ENCODE results near the gene TIGD1. TPM values are rescaled to one million over a fixed set of nuclear protein-coding genes. Genes with fewer than 3 reads are reported as not detected.

The TIGD1 gene
- total RNA-seq, 1 experiment from 2014 or later = 14.9 TPM

GRCh38 chr2:232541195-232541960, 9.0 kb downstream of the TIGD1 start:
- peaks cover 32% of the 10 kb centered on the region for H3K27me3 Mint-ChIP-seq (ENCODE audit: unreplicated experiment)
- H3K4me1 Mint-ChIP-seq (ENCODE audit: low read depth, unreplicated experiment) = no peaks in the 10 kb centered on the region
- CTCF ChIA-PET = no interaction called here
- no TSS peak for BruUV-seq (replicated peaks)
- TF ChIP-seq CTCF (IDR thresholded peaks at IDR 0.05; ENCODE audit: unreplicated experiment) = no peak
- no peak overlapping the region for H3K27ac Mint-ChIP-seq (ENCODE audit: unreplicated experiment)
- intact Hi-C loops (cut with micrococcal nuclease; ENCODE audit: unreplicated experiment) = no loop called here
- H3K4me3 Mint-ChIP-seq (ENCODE audit: low read depth, unreplicated experiment) = no peak overlapping the region
- H3K9me3 Mint-ChIP-seq (ENCODE audit: low read depth, unreplicated experiment) = no peaks in the 10 kb centered on the region
- no peak for DNase-seq
- peaks cover 16% of the 10 kb centered on the region for H3K36me3 Mint-ChIP-seq (ENCODE audit: insufficient read depth, unreplicated experiment)

- Mint-ChIP-seq H3K9me3 (ENCODE audit: low read depth, unreplicated experiment) (no peaks in the 10 kb centered on the region), H3K4me1 (ENCODE audit: low read depth, unreplicated experiment) (no peaks in the 10 kb centered on the region), H3K4me3 (ENCODE audit: low read depth, unreplicated experiment) (no peak overlapping the region), H3K27ac (ENCODE audit: unreplicated experiment) (no peak overlapping the region), H3K27me3 (ENCODE audit: unreplicated experiment) (peaks cover 40% of the 10 kb centered on the region), H3K36me3 (ENCODE audit: insufficient read depth, unreplicated experiment) (peaks cover 12% of the 10 kb centered on the region)
- TF ChIP-seq CTCF (IDR thresholded peaks at IDR 0.05; ENCODE audit: unreplicated experiment) = no peak
- CTCF ChIA-PET = no interaction called here
- DNase-seq = no peak
- BruUV-seq (replicated peaks) = no TSS peak
- intact Hi-C loops (cut with micrococcal nuclease; ENCODE audit: unreplicated experiment) = no loop called here
Observed at GRCh38 chr2:232540441-232541041, 9.8 kb downstream of the TIGD1 start.

GRCh38 chr2:232539298-232540231, 10.8 kb downstream of the TIGD1 start, which contains the start of gene CHRNG:
CHRNG (plus strand) TSS chr2:232539692; CDS start chr2:232539748, 56 bp downstream.
- peaks cover 12% of the 10 kb centered on the region for H3K36me3 Mint-ChIP-seq (ENCODE audit: insufficient read depth, unreplicated experiment)
- no peaks in the 10 kb centered on the region for H3K4me1 Mint-ChIP-seq (ENCODE audit: low read depth, unreplicated experiment)
- no peak for DNase-seq
- no peaks in the 10 kb centered on the region for H3K9me3 Mint-ChIP-seq (ENCODE audit: low read depth, unreplicated experiment)
- H3K4me3 Mint-ChIP-seq (ENCODE audit: low read depth, unreplicated experiment) = no peak within 1 kb of the TSS
- no peak within 1 kb of the TSS for H3K27ac Mint-ChIP-seq (ENCODE audit: unreplicated experiment)
- TF ChIP-seq CTCF (IDR thresholded peaks at IDR 0.05; ENCODE audit: unreplicated experiment) = no peak
- BruUV-seq (replicated peaks) = no TSS peak
- H3K27me3 Mint-ChIP-seq (ENCODE audit: unreplicated experiment) = peaks cover 46% of the 10 kb centered on the region
- intact Hi-C loops (cut with micrococcal nuclease; ENCODE audit: unreplicated experiment) = no loop called here
- CTCF ChIA-PET = interaction anchor here (0.6 kb wide), 1 partner anchor 318 kb away, joined by 12 read pairs; no protein-coding TSS in a partner anchor

- Mint-ChIP-seq H3K27ac (ENCODE audit: unreplicated experiment) (no peak overlapping the region), H3K4me1 (ENCODE audit: low read depth, unreplicated experiment) (no peaks in the 10 kb centered on the region), H3K36me3 (ENCODE audit: insufficient read depth, unreplicated experiment) (peaks cover 12% of the 10 kb centered on the region), H3K9me3 (ENCODE audit: low read depth, unreplicated experiment) (no peaks in the 10 kb centered on the region), H3K4me3 (ENCODE audit: low read depth, unreplicated experiment) (no peak overlapping the region), H3K27me3 (ENCODE audit: unreplicated experiment) (peaks cover 52% of the 10 kb centered on the region)
- TF ChIP-seq CTCF (IDR thresholded peaks at IDR 0.05; ENCODE audit: unreplicated experiment) = no peak
- intact Hi-C loops (cut with micrococcal nuclease; ENCODE audit: unreplicated experiment) = no loop called here
- BruUV-seq (replicated peaks) = no TSS peak
- no peak for DNase-seq
- CTCF ChIA-PET = interaction anchor here (0.6 to 0.9 kb wide), 3 partner anchors 54 to 1382 kb away, joined by 3 to 10 read pairs (median 3); no protein-coding TSS in a partner anchor
Observed at GRCh38 chr2:232538671-232539070, 11.7 kb downstream of the TIGD1 start.
